HUES64 (cell line): ENCODE measurements around the gene IL1R2.

Source experiments
- H3K27ac ChIP-seq: 2 replicates; pipeline ENCODE4 v1.7.0; 2013; ENCODE audit warnings: low read depth, low read length, inconsistent platforms
- H3K27me3 ChIP-seq: 2 replicates; pipeline ENCODE4 v1.6.1; 2013; ENCODE audit warnings: mild to moderate bottlenecking, low read length; ENCODE audit not compliant: insufficient read depth
- H3K36me3 ChIP-seq: 2 replicates; pipeline ENCODE4 v1.6.1; 2013; ENCODE audit warnings: mild to moderate bottlenecking, low read length; ENCODE audit not compliant: insufficient read depth
- H3K4me1 ChIP-seq: 2 replicates; pipeline ENCODE4 v1.6.1; 2013; ENCODE audit warnings: mild to moderate bottlenecking, low read length, moderate library complexity; ENCODE audit not compliant: insufficient read depth
- H3K4me3 ChIP-seq: 2 replicates; pipeline ENCODE4 v1.5.1; 2013; ENCODE audit warnings: mild to moderate bottlenecking, low read length, moderate library complexity
- H3K9ac ChIP-seq: 2 replicates; pipeline ENCODE4 v1.6.1; 2013; ENCODE audit warnings: mild to moderate bottlenecking, low read depth, low read length
- H3K9me3 ChIP-seq: 2 replicates; pipeline ENCODE4 v1.6.1; 2013; ENCODE audit warnings: low read depth, low read length; ENCODE audit not compliant: insufficient read depth
- WGBS: fragments of 150-250, 120-280 bp; methylation state at CpG from one replicate; pipeline ENCODE4 v1.1.7; 2013; ENCODE audit warnings: missing lambda C conversion rate; 5-methylcytosine and 5-hydroxymethylcytosine counted together

The IL1R2 gene

DNA sequence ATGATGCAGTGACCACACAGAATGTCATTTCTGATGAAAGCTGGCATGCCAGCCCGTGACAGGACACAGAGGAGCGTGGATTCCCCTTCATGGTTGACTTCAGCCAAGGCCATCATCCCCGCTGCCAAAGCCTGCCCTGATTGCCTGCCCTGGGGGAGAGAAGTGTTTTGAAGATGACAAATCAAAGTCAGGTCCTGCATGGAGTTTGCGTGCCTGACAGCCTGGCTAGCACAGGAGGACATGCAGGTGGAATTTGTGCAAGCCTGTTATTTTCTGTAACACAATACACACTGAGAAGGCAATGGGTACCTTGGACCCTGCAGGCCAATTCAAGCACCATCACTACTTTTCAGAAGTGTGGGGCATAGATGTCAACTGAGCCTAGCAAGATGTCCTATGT lies 5.4 kb upstream of the IL1R2 start:
- H3K27me3 ChIP-seq = no peaks in the 10 kb centered on the region
- WGBS = 92% methylated on average over 4 of the region's 4 CpGs
- H3K36me3 ChIP-seq = no peaks in the 10 kb centered on the region
- H3K9me3 ChIP-seq = no peaks in the 10 kb centered on the region
- peaks cover 6% of the 10 kb centered on the region; the same call in 1 of the 2 replicates for H3K4me1 ChIP-seq
- H3K27ac ChIP-seq = no peak overlapping the region
- H3K9ac ChIP-seq = no peak overlapping the region
- H3K4me3 ChIP-seq = no peak overlapping the region

DNA sequence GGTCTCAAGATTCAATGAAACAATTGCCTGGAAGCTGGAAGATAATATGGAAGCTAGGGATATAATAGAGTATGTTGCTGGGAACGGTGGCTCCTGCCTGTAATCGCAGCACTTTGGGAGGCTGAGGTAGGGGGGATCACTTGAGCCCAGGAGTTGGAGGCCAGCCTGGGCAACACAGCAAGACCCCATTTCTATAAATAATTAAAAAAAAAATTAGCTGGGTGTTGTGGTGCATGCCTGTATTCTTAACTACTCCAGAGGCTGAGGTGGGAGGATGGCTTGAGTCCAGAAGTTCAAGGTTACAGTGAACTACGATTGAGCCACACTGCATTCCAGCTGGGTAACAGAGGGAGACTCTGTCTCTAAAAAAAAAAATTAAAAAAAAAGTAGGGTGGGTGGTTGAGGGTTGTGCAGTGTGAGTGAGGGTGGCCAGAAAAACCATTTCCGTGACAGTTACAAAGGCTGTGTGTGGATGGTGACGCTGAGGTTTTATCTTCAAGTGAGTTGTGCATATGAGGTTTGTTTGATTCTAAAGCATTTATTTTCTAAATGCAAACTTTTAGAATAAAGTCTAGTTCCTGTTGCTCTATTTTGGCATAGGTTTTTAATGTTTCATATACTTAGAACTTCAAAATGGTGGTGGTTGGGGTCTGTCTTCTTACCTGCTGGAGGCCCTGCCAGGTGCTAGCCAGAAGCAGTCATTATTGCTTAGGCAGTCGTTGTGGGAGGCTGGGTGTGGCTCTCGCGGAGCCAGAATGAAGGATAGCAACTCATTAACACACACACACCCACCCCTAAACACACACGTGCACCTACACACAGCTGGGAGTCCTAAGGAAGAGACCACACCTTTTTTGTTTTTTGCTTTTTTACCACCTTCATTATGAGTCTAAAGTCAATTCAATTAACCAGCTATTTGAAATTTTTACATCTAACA lies 4.7 kb upstream of the IL1R2 start:
- Histone ChIP-seq H3K27me3 (no peaks in the 10 kb centered on the region), H3K27ac (no peak overlapping the region), H3K4me3 (no peak overlapping the region), H3K36me3 (no peaks in the 10 kb centered on the region), H3K9ac (no peak overlapping the region), H3K4me1 (peaks cover 6% of the 10 kb centered on the region; the same call in 1 of the 2 replicates), H3K9me3 (no peaks in the 10 kb centered on the region)
- 88% methylated on average over 9 of the region's 9 CpGs for WGBS

DNA sequence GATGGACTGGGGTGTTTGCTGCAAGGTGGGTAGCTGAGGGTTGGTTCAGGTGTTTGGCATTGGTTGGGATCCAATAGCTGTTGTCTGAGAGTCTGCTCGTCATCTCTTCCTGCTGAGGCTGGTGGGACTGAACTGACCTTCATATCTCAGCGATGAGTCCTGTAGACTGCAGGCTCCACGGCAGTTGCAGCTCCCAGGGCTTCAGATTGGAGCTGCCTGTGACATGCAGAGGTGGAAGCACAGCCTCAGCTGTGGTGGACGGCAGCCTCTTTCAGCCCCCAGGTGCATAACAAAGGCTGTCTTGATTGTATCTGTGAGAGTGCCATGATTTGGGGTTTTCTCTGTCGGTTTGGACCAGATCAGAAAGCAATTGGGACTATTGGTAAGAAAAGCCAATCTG lies 3.9 kb upstream of the IL1R2 start:
- WGBS = 62% methylated on average over 5 of the region's 5 CpGs
- Histone ChIP-seq H3K4me3 (no peak overlapping the region), H3K36me3 (no peaks in the 10 kb centered on the region), H3K9me3 (no peaks in the 10 kb centered on the region), H3K27ac (no peak overlapping the region), H3K9ac (no peak overlapping the region), H3K4me1 (peaks cover 6% of the 10 kb centered on the region; the same call in 1 of the 2 replicates), H3K27me3 (no peaks in the 10 kb centered on the region)

GRCh38 chr2:101988541-101988940 lies 3.2 kb upstream of the IL1R2 start:
- 89% methylated on average over 7 of the region's 7 CpGs for WGBS

DNA sequence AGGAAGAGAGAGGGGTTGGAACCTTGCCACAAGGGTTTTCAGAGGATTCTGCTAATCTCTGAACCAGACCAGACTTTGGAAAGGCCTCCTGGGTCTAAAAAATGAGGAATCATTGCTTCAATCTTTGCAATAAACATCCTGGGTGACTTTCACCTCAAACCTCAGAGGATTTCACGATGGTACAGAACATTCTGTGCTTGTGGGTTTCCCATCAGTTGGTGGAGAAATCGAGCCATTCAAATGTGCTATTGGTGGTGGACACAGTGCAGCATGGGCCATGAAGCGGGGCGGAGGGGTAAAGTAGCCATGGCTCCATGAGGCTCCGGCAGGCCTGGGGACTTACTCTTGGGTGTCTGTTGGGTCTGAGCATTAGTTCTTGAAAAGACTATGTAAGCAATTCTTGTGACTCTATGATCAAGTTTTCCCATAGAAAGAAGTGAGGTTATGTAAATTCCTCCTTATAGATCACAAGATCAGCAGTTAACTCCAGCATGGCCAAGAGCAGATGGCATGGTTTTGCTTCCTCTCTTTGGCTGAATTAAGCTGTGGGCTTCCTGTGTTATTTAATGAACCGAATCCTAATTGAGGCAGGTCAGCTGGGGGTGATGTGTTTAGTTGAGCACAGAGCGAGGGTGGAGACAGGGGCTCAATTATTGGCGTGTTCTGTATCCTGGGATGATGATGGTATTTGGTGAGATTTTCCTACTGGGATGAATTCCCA lies 1.9 kb upstream of the IL1R2 start:
- WGBS = 83% methylated on average over 8 of the region's 8 CpGs
- H3K27me3 ChIP-seq = no peaks in the 10 kb centered on the region
- no peaks in the 10 kb centered on the region for H3K4me1 ChIP-seq
- no peaks in the 10 kb centered on the region for H3K36me3 ChIP-seq
- H3K27ac ChIP-seq = no peak overlapping the region
- H3K4me3 ChIP-seq = no peak overlapping the region
- no peak overlapping the region for H3K9ac ChIP-seq
- no peaks in the 10 kb centered on the region for H3K9me3 ChIP-seq

More at GRCh38 chr2:101988541-101988940, 3.2 kb upstream of the IL1R2 start:
- Histone ChIP-seq H3K4me1 (peaks cover 2% of the 10 kb centered on the region; the same call in 1 of the 2 replicates), H3K9me3 (no peaks in the 10 kb centered on the region), H3K4me3 (no peak overlapping the region), H3K27me3 (no peaks in the 10 kb centered on the region), H3K9ac (no peak overlapping the region), H3K27ac (no peak overlapping the region), H3K36me3 (no peaks in the 10 kb centered on the region)

- Histone ChIP-seq H3K9me3 (no peaks in the 10 kb centered on the region), H3K36me3 (no peaks in the 10 kb centered on the region), H3K4me1 (no peaks in the 10 kb centered on the region), H3K4me3 (no peak overlapping the region), H3K9ac (no peak overlapping the region), H3K27me3 (no peaks in the 10 kb centered on the region), H3K27ac (no peak overlapping the region)
- 80% methylated on average over 6 of the region's 6 CpGs for WGBS
Observed at GRCh38 chr2:101993772-101994171, 2.0 kb downstream of the IL1R2 start.

GRCh38 chr2:101995019-101995418 lies 3.3 kb downstream of the IL1R2 start:
- H3K36me3 ChIP-seq = no peaks in the 10 kb centered on the region
- H3K27ac ChIP-seq = no peak overlapping the region
- no peaks in the 10 kb centered on the region for H3K4me1 ChIP-seq
- H3K9ac ChIP-seq = no peak overlapping the region
- H3K4me3 ChIP-seq = no peak overlapping the region
- 92% methylated on average over 1 of the region's 1 CpG for WGBS
- H3K9me3 ChIP-seq = no peaks in the 10 kb centered on the region
- H3K27me3 ChIP-seq = no peaks in the 10 kb centered on the region

GRCh38 chr2:101995804-101996203 lies 4.0 kb downstream of the IL1R2 start:
- WGBS = 93% methylated on average over 9 of the region's 9 CpGs
- Histone ChIP-seq H3K27ac (no peak overlapping the region), H3K36me3 (no peaks in the 10 kb centered on the region), H3K4me3 (no peak overlapping the region), H3K27me3 (no peaks in the 10 kb centered on the region), H3K9me3 (no peaks in the 10 kb centered on the region), H3K9ac (no peak overlapping the region), H3K4me1 (no peaks in the 10 kb centered on the region)

DNA sequence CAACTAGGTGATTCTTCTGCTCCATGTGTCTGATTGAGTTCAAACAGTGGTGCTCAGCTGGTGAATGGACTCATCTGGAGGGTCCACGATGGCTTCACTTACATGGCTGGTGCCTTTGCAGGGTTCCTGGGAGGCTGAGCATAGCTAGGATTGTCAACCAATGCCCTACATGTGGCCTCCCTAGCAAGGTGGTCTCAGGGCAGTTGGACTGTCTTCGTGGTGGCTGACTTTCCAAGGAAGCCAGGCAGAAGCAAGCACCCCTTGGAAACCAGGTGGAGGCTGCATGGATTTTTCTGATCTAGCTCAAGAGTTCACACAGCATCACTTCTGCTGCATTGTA lies 6.8 kb downstream of the IL1R2 start:
- Histone ChIP-seq H3K27me3 (no peaks in the 10 kb centered on the region), H3K4me1 (no peaks in the 10 kb centered on the region), H3K9me3 (no peaks in the 10 kb centered on the region), H3K27ac (no peak overlapping the region), H3K4me3 (no peak overlapping the region), H3K9ac (no peak overlapping the region), H3K36me3 (no peaks in the 10 kb centered on the region)
- WGBS = 94% methylated on average over 2 of the region's 2 CpGs

DNA sequence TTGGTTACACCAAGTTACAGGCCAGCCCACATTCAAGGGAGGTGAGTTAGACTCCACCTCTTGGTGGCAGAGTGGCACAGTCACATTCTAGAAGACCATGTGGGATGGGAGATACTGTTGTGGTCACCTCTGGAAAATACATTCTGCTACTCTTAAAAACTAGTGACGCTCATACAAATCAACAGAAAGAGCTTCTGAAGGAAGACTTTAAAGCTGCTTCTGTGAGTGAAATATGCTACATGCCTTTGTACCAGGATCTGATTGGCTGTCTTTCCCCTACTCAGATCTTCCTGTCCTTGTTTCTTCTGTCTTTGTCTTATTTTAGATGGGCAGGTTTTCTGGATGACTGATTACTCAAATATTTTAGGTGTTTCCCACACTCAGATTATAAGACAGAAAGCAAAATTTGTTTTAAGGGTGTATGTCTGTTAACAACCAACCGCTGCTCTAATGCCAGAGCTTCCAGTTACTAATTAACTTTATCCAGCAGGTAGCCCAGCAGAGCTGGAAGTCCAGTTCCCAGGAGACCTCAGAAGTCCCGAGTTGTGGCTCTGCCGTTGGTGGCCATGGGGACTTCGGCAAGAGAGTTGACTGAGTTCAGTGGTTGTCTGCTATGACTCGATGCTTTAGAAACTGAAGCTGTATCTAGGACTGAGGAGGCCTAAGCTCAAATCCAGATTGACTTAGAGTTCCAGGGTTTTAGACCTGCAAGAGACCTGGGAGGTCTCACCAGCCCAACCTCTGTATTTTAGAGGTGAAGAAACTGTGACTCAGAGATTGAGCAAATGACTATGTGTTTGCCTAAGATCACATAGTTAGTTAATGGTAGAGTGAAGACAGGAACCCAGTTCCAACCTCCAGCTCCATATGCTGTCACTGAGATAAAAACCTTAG lies 7.4 kb downstream of the IL1R2 start:
- no peak overlapping the region for H3K4me3 ChIP-seq
- H3K9ac ChIP-seq = no peak overlapping the region
- WGBS = 94% methylated on average over 6 of the region's 6 CpGs
- H3K36me3 ChIP-seq = no peaks in the 10 kb centered on the region
- no peak overlapping the region for H3K27ac ChIP-seq
- no peaks in the 10 kb centered on the region for H3K9me3 ChIP-seq
- H3K27me3 ChIP-seq = no peaks in the 10 kb centered on the region
- H3K4me1 ChIP-seq = no peaks in the 10 kb centered on the region

DNA sequence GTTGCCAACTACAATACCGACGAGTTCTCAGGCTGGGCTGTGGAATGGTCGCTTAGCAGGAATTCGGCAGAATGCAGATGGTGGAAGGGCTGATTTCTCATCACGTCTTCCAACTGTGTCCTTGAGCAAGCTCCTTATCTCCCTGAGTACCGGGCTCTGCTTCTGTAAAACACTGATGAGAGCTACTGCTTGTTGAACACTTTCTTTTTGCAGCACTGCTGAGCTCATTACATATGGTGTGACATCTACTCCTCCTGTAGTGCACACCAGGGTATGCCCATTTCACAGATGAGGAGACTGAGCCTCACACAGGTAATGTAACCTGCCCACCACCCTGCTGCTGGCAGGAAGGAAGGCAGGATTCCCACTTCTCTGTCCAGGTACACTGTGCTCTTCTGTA lies 8.3 kb downstream of the IL1R2 start:
- H3K27ac ChIP-seq = no peak overlapping the region
- no peak overlapping the region for H3K9ac ChIP-seq
- WGBS = 91% methylated on average over 6 of the region's 6 CpGs
- no peaks in the 10 kb centered on the region for H3K27me3 ChIP-seq
- H3K4me3 ChIP-seq = no peak overlapping the region
- no peaks in the 10 kb centered on the region for H3K36me3 ChIP-seq
- no peaks in the 10 kb centered on the region for H3K9me3 ChIP-seq
- no peaks in the 10 kb centered on the region for H3K4me1 ChIP-seq
